Liver (tissue), 9 donors: ENCODE measurements around the gene PLEKHA7. TPM values are rescaled to one million over a fixed set of nuclear protein-coding genes. Genes with fewer than 3 reads are reported as not detected.

Experiments
- DNase-seq: peaks from one replicate; pipeline ENCODE4 v3.0.0-alpha.2; 2017; ENCODE audit warnings: low spot score
- H3K27ac ChIP-seq, 2 donors: one replicate each; pipeline ENCODE4 v1.7.0; 2013; ENCODE audit warnings: inconsistent platforms in 2 of 2, low read length in 2 of 2, control low read depth in 1 of 2, low read depth in 1 of 2, mild to moderate bottlenecking in 1 of 2
- H3K27me3 ChIP-seq, 4 donors: one replicate each; pipeline versions ENCODE4 v1.6.1 to v1.7.0; 2013; ENCODE audit warnings: low read length in 3 of 4, inconsistent platforms in 1 of 4, mild to moderate bottlenecking in 1 of 4, moderate library complexity in 1 of 4; ENCODE audit not compliant: control insufficient read depth in 4 of 4, insufficient read depth in 4 of 4
- H3K36me3 ChIP-seq, 4 donors: one replicate each; pipeline versions ENCODE4 v1.6.1 to v1.7.0; 2013; ENCODE audit warnings: low read length in 3 of 4, mild to moderate bottlenecking in 3 of 4, low read depth in 1 of 4, moderate library complexity in 1 of 4; ENCODE audit not compliant: control insufficient read depth in 4 of 4, insufficient read depth in 3 of 4
- H3K4me1 ChIP-seq, 4 donors: one replicate each; pipeline versions ENCODE4 v1.6.1 to v1.7.0; 2013; ENCODE audit warnings: low read length in 3 of 4, mild to moderate bottlenecking in 3 of 4, moderate library complexity in 1 of 4; ENCODE audit not compliant: control insufficient read depth in 4 of 4, insufficient read depth in 4 of 4
- H3K4me3 ChIP-seq, 3 donors: one replicate each; pipeline versions ENCODE4 v1.6.1 to v1.7.0; 2013; ENCODE audit warnings: low read length in 3 of 3, control low read depth in 1 of 3, low read depth in 1 of 3, mild to moderate bottlenecking in 1 of 3
- H3K9ac ChIP-seq, 2 donors: one replicate each; pipeline ENCODE4 v1.7.0; 2013; ENCODE audit warnings: low read length in 2 of 2, mild to moderate bottlenecking in 2 of 2, moderate library complexity in 2 of 2, control low read depth in 1 of 2, low read depth in 1 of 2
- H3K9me3 ChIP-seq, 4 donors: one replicate each; pipeline versions ENCODE4 v1.6.1 to v1.7.0; 2013; ENCODE audit warnings: low read length in 3 of 4; ENCODE audit not compliant: control insufficient read depth in 4 of 4
- CTCF ChIP-seq: fragments of 150-350 bp; IDR thresholded peaks from 2 replicates; pipeline ENCODE4 v1.5.1; 2017; ENCODE audit warnings: improper control_type of control experiment, low read depth, low read length; ENCODE audit not compliant: missing input control
- FOXA2 ChIP-seq: IDR thresholded peaks from 2 replicates; pipeline ENCODE4 v1.6.1; 2016; ENCODE audit warnings: antibody characterized with exemption
- GABPA ChIP-seq, 2 donors: IDR thresholded peaks in 1 of 2; conservative IDR thresholded peaks in 1 of 2; 2 replicates each; pipeline ENCODE4 v1.6.1; 2016; ENCODE audit warnings: antibody characterized with exemption in 2 of 2, mild to moderate bottlenecking in 1 of 2, moderate library complexity in 1 of 2
- JUND ChIP-seq, 2 donors: IDR thresholded peaks; 2 replicates each; pipeline ENCODE4 v1.6.1; 2016; ENCODE audit warnings: antibody characterized with exemption in 2 of 2
- NR2F2 ChIP-seq: IDR thresholded peaks from 2 replicates; pipeline ENCODE4 v1.6.1; 2016; ENCODE audit warnings: antibody characterized with exemption
- REST ChIP-seq: IDR thresholded peaks from 2 replicates; pipeline ENCODE4 v1.6.1; 2016; ENCODE audit warnings: antibody characterized with exemption, mild to moderate bottlenecking
- RXRA ChIP-seq, 2 donors: IDR thresholded peaks; 2 replicates each; pipeline ENCODE4 v1.6.1; 2017 to 2018; ENCODE audit warnings: antibody characterized with exemption in 2 of 2, mild to moderate bottlenecking in 1 of 2
- SP1 ChIP-seq: IDR thresholded peaks from 2 replicates; pipeline ENCODE4 v1.6.1; 2018; ENCODE audit warnings: antibody characterized with exemption, mild to moderate bottlenecking
- TAF1 ChIP-seq: conservative IDR thresholded peaks from 2 replicates; pipeline ENCODE4 v1.6.1; 2016; ENCODE audit warnings: antibody characterized with exemption, mild to moderate bottlenecking
- YY1 ChIP-seq: IDR thresholded peaks from 2 replicates; pipeline ENCODE4 v1.6.1; 2016; ENCODE audit warnings: antibody characterized with exemption, mild to moderate bottlenecking
- ZBTB33 ChIP-seq: IDR thresholded peaks from 2 replicates; pipeline ENCODE4 v1.6.1; 2016; ENCODE audit warnings: antibody characterized with exemption
- WGBS: extraction: QIAGEN DNeasy Blood & Tissue Kit; methylation state at CpG from one replicate; pipeline ENCODE4 v1.1.7; 2013; 5-methylcytosine and 5-hydroxymethylcytosine counted together
- polyA plus RNA-seq, 2 donors: library from polyadenylated mRNA; stranded (reverse) in 1 of 2; unstranded in 1 of 2; fragments of 200-250 nt in 1 of 2; fragments of >200 nt in 1 of 2; fragmentation: Nextera tagmentation in 1 of 2; extraction: Ambion mirVana in 1 of 2; gene quantifications; one replicate each; pipeline versions ENCODE4 v1.2.1 to v1.2.3, GENCODE V29; 2013 to 2015
- total RNA-seq, 2 donors: library from RNA; depleted of rRNA; stranded (reverse); fragments of >200 nt; gene quantifications; one replicate each; pipeline ENCODE4 v1.2.3, GENCODE V29; 2014
- donor health status: healthy.
- donor health status: healthy.
- donor health status: healthy.
- donor health status: healthy.
- donor health status: healthy.

The PLEKHA7 gene
- total and polyA plus RNA-seq, 4 donors = 6.1 to 28.8 (median 8.5) TPM

- no peak overlapping the region for H3K27ac ChIP-seq
- no peaks in the 10 kb centered on the region for H3K9me3 ChIP-seq
- TF ChIP-seq YY1 = no peak
- TF ChIP-seq REST = no peak
- TF ChIP-seq JUND (IDR thresholded peaks at IDR 0.05) = no peak
- no peak for TF ChIP-seq NR2F2
- TF ChIP-seq TAF1 = no peak
- no peak for TF ChIP-seq FOXA2
- TF ChIP-seq ZBTB33 = no peak
- no peaks in the 10 kb centered on the region for H3K27me3 ChIP-seq
- no peak overlapping the region for H3K4me3 ChIP-seq
- H3K4me1 ChIP-seq = peaks cover 6 to 24% (median 12%) of the 10 kb centered on the region in 4 donors
- no peak overlapping the region for H3K9ac ChIP-seq
- WGBS = 83% methylated on average over 9 of the region's 9 CpGs
- no peak for DNase-seq
- H3K36me3 ChIP-seq = peaks cover 0 to 3% (median 0%) of the 10 kb centered on the region in 4 donors
Observed at GRCh38 chr11:16981651-16982194, 32.5 kb downstream of the PLEKHA7 start.

- Histone ChIP-seq H3K4me1 (peaks cover 0 to 8% (median 4%) of the 10 kb centered on the region in 4 donors), H3K27ac (no peak overlapping the region), H3K9ac (no peak overlapping the region), H3K36me3 (peaks cover 0 to 3% (median 0%) of the 10 kb centered on the region in 4 donors), H3K4me3 (no peak overlapping the region), H3K9me3 (no peaks in the 10 kb centered on the region), H3K27me3 (no peaks in the 10 kb centered on the region)
- no peak for DNase-seq
- 86% methylated on average over 8 of the region's 8 CpGs for whole genome bisulfite sequencing
- TF ChIP-seq RXRA (IDR thresholded peaks at IDR 0.05) = no peak
- TF ChIP-seq SP1 = no peak
- TF ChIP-seq ZBTB33 = no peak
- no peak for TF ChIP-seq NR2F2
- no peak for TF ChIP-seq GABPA (IDR thresholded peaks at IDR 0.05 in 1 of 2, conservative IDR thresholded peaks at IDR 0.05 in 1 of 2)
- TF ChIP-seq TAF1 = no peak
- TF ChIP-seq FOXA2 = no peak
- no peak for TF ChIP-seq REST
- no peak for TF ChIP-seq CTCF
- no peak for TF ChIP-seq YY1
Observed at GRCh38 chr11:16979703-16980622, 34.3 kb downstream of the PLEKHA7 start.
